GM12892 (cell line): ENCODE measurements around the gene CHST3.

Experiments
- POLR2A ChIP-seq: IDR thresholded peaks from 2 replicates; pipeline ENCODE4 v1.6.1; 2011; ENCODE audit warnings: low read depth, low read length, control low read depth
- POLR2AphosphoS5 ChIP-seq: IDR thresholded peaks from 2 replicates; pipeline ENCODE4 v1.6.1; 2011; ENCODE audit warnings: low read depth, low read length, control low read depth

GRCh38 chr10:72019085-72019876, 55.1 kb downstream of the CHST3 start:
- TF ChIP-seq POLR2A (no peak), POLR2AphosphoS5 (no peak)
